BJ (cell line): ENCODE results near the gene TBX15. TPM values are rescaled to one million over a fixed set of nuclear protein-coding genes. Genes with fewer than 3 reads are reported as not detected.

Experiments used
- CTCF ChIA-PET: fragments of 350-600 bp; formaldehyde crosslinking; extraction: SDS; loops from one replicate; lab custom pipeline; 2021; ENCODE audit warnings: antibody characterized with exemption, inconsistent platforms; lab: Yijun Ruan, JAX
- POLR2A ChIA-PET: fragments of 300-600 bp; sonication (Branson Sonifier 250); formaldehyde crosslinking; extraction: SDS; loops from one replicate; lab custom pipeline; 2021; ENCODE audit warnings: antibody characterized with exemption; lab: Charles Lee
- DNase-seq: peaks from one replicate; pipeline ENCODE4 v3.0.0-alpha.2; 2011; ENCODE audit warnings: low read depth
- H3K27me3 ChIP-seq: 2 replicates; pipeline ENCODE4 v1.6.0; 2011; ENCODE audit warnings: low read length; ENCODE audit not compliant: control insufficient read depth, insufficient read depth
- H3K36me3 ChIP-seq: 2 replicates; pipeline ENCODE4 v1.5.1; 2011; ENCODE audit warnings: low read length; ENCODE audit not compliant: control insufficient read depth, insufficient read depth
- H3K4me3 ChIP-seq: 2 replicates; pipeline ENCODE4 v1.5.1; 2011; ENCODE audit warnings: low read depth, mild to moderate bottlenecking, control low read depth, low read length
- polyA plus RNA-seq: library from polyadenylated mRNA; depleted of rRNA; stranded (reverse); fragments of >200 nt; gene quantifications from 2 replicates; pipeline ENCODE4 v1.2.3, GENCODE V29; 2011
- TF ChIP-seq, protein P1 (sequence below): IDR thresholded peaks from 2 replicates; pipeline ENCODE4 v1.5.1; 2011; ENCODE audit warnings: low read depth, mild to moderate bottlenecking, control low read depth, inconsistent platforms, low read length, moderate library complexity; ENCODE audit not compliant: insufficient read depth

Gene TBX15
- polyA plus RNA-seq, 1 experiment = 14.8 TPM

GRCh38 chr1:118866330-118866729, 121.8 kb downstream of the TBX15 start:
- ChIA-PET CTCF (no interaction called here), POLR2A (no interaction called here)
- Histone ChIP-seq H3K27me3 (peaks cover 2% of the 10 kb centered on the region; the same call in 1 of the 2 replicates), H3K36me3 (no peaks in the 10 kb centered on the region), H3K4me3 (no peak overlapping the region)
- TF ChIP-seq, protein P1, sequence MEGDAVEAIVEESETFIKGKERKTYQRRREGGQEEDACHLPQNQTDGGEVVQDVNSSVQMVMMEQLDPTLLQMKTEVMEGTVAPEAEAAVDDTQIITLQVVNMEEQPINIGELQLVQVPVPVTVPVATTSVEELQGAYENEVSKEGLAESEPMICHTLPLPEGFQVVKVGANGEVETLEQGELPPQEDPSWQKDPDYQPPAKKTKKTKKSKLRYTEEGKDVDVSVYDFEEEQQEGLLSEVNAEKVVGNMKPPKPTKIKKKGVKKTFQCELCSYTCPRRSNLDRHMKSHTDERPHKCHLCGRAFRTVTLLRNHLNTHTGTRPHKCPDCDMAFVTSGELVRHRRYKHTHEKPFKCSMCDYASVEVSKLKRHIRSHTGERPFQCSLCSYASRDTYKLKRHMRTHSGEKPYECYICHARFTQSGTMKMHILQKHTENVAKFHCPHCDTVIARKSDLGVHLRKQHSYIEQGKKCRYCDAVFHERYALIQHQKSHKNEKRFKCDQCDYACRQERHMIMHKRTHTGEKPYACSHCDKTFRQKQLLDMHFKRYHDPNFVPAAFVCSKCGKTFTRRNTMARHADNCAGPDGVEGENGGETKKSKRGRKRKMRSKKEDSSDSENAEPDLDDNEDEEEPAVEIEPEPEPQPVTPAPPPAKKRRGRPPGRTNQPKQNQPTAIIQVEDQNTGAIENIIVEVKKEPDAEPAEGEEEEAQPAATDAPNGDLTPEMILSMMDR = no peak
- no peak for DNase-seq

DNA sequence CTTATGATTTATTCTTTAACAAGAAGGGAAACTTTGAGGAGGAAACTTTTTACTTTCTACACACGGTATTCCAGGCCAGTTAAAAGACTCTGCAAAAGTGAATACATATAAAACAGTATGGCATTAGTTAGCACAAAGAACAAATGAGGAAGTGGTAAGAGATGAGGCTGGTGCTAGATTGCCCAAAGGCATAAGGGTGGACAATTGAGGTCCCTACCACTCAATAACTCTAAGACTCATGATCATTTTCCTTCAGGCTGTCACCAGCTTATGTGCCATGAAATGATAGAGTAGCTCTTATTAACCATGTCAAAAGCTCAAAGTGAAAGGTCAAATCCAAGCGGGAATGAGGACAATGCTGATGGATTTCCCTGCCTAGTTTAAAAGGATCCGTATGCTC, 124.5 kb downstream of the TBX15 start:
- H3K27me3 ChIP-seq = peaks cover 2% of the 10 kb centered on the region; the same call in 1 of the 2 replicates
- ChIA-PET POLR2A (no interaction called here), CTCF (no interaction called here)
- no peak overlapping the region for H3K4me3 ChIP-seq
- no peaks in the 10 kb centered on the region for H3K36me3 ChIP-seq
- no peak for DNase-seq
- TF ChIP-seq, protein P1 = no peak

- H3K27me3 ChIP-seq = peaks cover 2% of the 10 kb centered on the region; the same call in 1 of the 2 replicates
- DNase-seq = no peak
- ChIA-PET CTCF (no interaction called here), POLR2A (no interaction called here)
- no peak overlapping the region for H3K4me3 ChIP-seq
- TF ChIP-seq, protein P1 = no peak
- no peaks in the 10 kb centered on the region for H3K36me3 ChIP-seq
Measured at GRCh38 chr1:118862755-118863154, 125.4 kb downstream of the TBX15 start.

GRCh38 chr1:118861216-118861615, 126.9 kb downstream of the TBX15 start:
- Histone ChIP-seq H3K4me3 (no peak overlapping the region), H3K36me3 (no peaks in the 10 kb centered on the region), H3K27me3 (peaks cover 2% of the 10 kb centered on the region; the same call in 1 of the 2 replicates)
- CTCF ChIA-PET = no interaction called here
- no peak for DNase-seq
- POLR2A ChIA-PET = no interaction called here
- TF ChIP-seq, protein P1 = no peak

DNA sequence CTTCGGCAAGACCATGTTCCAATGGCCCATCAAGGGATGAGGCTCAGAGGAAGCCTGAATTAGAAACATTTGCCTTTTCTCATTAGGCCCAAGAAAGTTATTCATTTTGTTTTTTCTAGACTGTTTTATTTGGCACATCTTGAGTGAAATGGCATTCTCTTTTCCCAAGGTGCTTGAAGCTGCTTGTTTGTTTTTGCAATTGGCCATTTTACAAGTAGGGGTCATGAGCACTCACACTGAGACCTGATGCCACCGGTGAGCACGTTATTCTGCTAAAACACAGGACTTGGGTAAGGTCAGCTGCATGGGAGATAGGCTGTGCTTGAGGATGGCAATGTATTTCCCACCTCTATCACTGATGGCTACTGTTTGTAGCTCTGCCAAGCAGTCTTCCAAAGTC, 128.1 kb downstream of the TBX15 start:
- no peaks in the 10 kb centered on the region for H3K36me3 ChIP-seq
- no peak for DNase-seq
- no peaks in the 10 kb centered on the region for H3K27me3 ChIP-seq
- CTCF ChIA-PET = interaction anchor here (0.7 kb wide), 1 partner anchor 121 kb away, joined by 3 read pairs; no protein-coding TSS in a partner anchor
- H3K4me3 ChIP-seq = no peak overlapping the region
- TF ChIP-seq, protein P1 = no peak
- POLR2A ChIA-PET = no interaction called here
